Duodenal mucosa (tissue), 2 donors: ENCODE data around the gene PRAMEF5.
"Not testable (repeated sequence)": the region's sequence is repeated elsewhere in the genome, so short reads cannot be mapped to it uniquely, and the experiment has no call there.

Experiments used
- H3K27ac ChIP-seq: one replicate; pipeline ENCODE4 v1.7.0; 2013; ENCODE audit warnings: low read depth, low read length
- H3K27me3 ChIP-seq, 2 donors: one replicate each; pipeline ENCODE4 v1.7.0; 2013; ENCODE audit warnings: low read length in 2 of 2, control low read depth in 1 of 2; ENCODE audit not compliant: insufficient read depth in 2 of 2, control insufficient read depth in 1 of 2
- H3K36me3 ChIP-seq, 2 donors: one replicate each; pipeline ENCODE4 v1.7.0; 2013; ENCODE audit warnings: low read length in 2 of 2, control low read depth in 1 of 2; ENCODE audit not compliant: insufficient read depth in 2 of 2, control insufficient read depth in 1 of 2
- H3K4me1 ChIP-seq, 2 donors: one replicate each; pipeline ENCODE4 v1.7.0; 2013; ENCODE audit warnings: low read length in 2 of 2, control low read depth in 1 of 2; ENCODE audit not compliant: insufficient read depth in 2 of 2, control insufficient read depth in 1 of 2
- H3K4me3 ChIP-seq, 2 donors: one replicate each; pipeline ENCODE4 v1.7.0; 2013; ENCODE audit warnings: low read length in 2 of 2, low read depth in 1 of 2
- H3K9ac ChIP-seq, 2 donors: one replicate each; pipeline ENCODE4 v1.7.0; 2013; ENCODE audit warnings: low read length in 2 of 2, low read depth in 1 of 2
- H3K9me3 ChIP-seq, 2 donors: one replicate each; pipeline ENCODE4 v1.7.0; 2013; ENCODE audit warnings: low read length in 2 of 2, control low read depth in 1 of 2; ENCODE audit not compliant: control insufficient read depth in 1 of 2

The PRAMEF5 gene

GRCh38 chr1:13265124-13265523, 11.1 kb downstream of the PRAMEF5 start:
- not testable (repeated sequence) for H3K27me3 ChIP-seq, H3K27ac ChIP-seq, H3K36me3 ChIP-seq, H3K4me1 ChIP-seq, H3K4me3 ChIP-seq, H3K9ac ChIP-seq, H3K9me3 ChIP-seq

DNA sequence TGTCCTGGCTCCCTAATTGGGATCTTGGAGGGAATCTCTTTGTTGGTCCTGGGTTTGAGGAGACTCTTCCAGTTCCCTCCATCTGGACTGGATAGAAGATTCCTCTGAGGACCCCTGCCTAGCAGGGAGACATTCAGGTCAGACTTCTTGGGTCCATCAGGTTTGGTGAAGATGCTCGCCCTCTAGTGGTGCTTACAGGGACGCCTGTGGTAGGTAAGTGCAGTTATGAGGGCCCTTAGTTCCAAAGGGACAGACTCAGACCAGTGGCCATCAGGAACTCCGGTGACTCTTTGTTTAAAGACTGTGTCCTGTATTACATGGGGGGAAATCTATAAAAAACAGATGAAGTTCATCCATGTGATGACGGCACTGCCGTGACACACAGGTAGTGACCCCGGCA, 23.0 kb downstream of the PRAMEF5 start:
- H3K9me3 ChIP-seq, H3K27ac ChIP-seq, H3K4me3 ChIP-seq, H3K9ac ChIP-seq, H3K4me1 ChIP-seq, H3K27me3 ChIP-seq, H3K36me3 ChIP-seq: not testable (repeated sequence)

- H3K27ac ChIP-seq, H3K4me1 ChIP-seq, H3K27me3 ChIP-seq, H3K36me3 ChIP-seq, H3K9me3 ChIP-seq, H3K4me3 ChIP-seq, H3K9ac ChIP-seq: not testable (repeated sequence)
Measured at GRCh38 chr1:13279617-13280016, 25.6 kb downstream of the PRAMEF5 start.

DNA sequence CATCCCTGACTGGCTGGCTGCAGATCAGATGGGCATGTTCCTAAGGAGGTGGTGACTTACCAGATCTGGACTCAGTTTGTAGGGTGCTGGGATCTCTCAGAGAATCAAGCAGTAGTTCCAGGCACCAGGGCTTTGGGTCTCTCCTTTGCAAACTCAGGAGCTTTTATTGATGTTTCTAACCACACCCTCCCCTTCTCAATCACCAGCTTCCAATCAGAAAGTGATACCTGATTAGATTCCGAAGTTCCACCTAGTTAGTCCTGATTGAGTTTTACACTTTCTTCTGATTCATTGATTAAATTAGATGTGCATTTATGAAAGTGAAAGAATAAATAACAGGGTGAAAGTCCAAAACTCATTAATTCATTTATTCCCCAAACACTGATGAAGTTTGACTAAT, 31.0 kb downstream of the PRAMEF5 start, which contains the start of gene PRAMEF8:
Gene PRAMEF8 (minus strand): TSS at position 101 of the 400 bp plus-strand sequence. CDS start 1,046 bp downstream, outside the sequence.
- not testable (repeated sequence) for H3K4me3 ChIP-seq, H3K27ac ChIP-seq, H3K27me3 ChIP-seq, H3K36me3 ChIP-seq, H3K9me3 ChIP-seq, H3K9ac ChIP-seq, H3K4me1 ChIP-seq

- not testable (repeated sequence) for H3K9ac ChIP-seq, H3K27ac ChIP-seq, H3K4me3 ChIP-seq, H3K9me3 ChIP-seq, H3K36me3 ChIP-seq, H3K4me1 ChIP-seq, H3K27me3 ChIP-seq
Measured at GRCh38 chr1:13289030-13289429, 35.0 kb downstream of the PRAMEF5 start.

- not testable (repeated sequence) for H3K9me3 ChIP-seq, H3K27me3 ChIP-seq, H3K4me1 ChIP-seq, H3K27ac ChIP-seq, H3K36me3 ChIP-seq, H3K9ac ChIP-seq, H3K4me3 ChIP-seq
Measured at GRCh38 chr1:13297216-13297931, 43.4 kb downstream of the PRAMEF5 start.

DNA sequence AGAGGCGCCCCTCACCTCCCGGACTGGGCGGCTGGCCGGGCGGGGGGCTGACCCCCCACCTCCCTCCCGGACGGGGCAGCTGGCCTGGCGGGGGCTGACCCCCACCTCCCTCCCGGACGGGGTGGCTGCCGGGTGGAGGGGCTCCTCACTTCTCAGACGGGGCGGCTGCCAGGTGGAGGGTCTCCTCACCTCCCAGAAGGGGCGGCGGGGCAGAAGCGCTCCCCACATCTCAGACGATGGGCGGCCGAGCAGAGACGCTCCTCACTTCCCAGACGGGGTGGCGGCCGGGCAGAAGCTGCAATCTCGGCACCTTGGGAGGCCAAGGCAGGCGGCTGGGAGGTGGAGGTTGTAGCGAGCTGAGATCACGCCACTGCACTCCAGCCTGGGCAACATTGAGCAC, 44.7 kb downstream of the PRAMEF5 start:
- H3K9ac ChIP-seq, H3K4me1 ChIP-seq, H3K4me3 ChIP-seq, H3K27ac ChIP-seq, H3K36me3 ChIP-seq, H3K9me3 ChIP-seq, H3K27me3 ChIP-seq: not testable (repeated sequence)

- H3K36me3 ChIP-seq, H3K4me3 ChIP-seq, H3K4me1 ChIP-seq, H3K9ac ChIP-seq, H3K27ac ChIP-seq, H3K27me3 ChIP-seq, H3K9me3 ChIP-seq: not testable (repeated sequence)
Measured at GRCh38 chr1:13302197-13302596, 48.2 kb downstream of the PRAMEF5 start.

GRCh38 chr1:13303239-13303638, 49.2 kb downstream of the PRAMEF5 start, which contains the start of gene PRAMEF33:
TSS of gene PRAMEF33 (plus strand) at chr1:13303539. CDS start at chr1:13305955, 2,416 bp downstream.
- not testable (repeated sequence) for H3K9ac ChIP-seq, H3K4me1 ChIP-seq, H3K9me3 ChIP-seq, H3K27ac ChIP-seq, H3K36me3 ChIP-seq, H3K4me3 ChIP-seq, H3K27me3 ChIP-seq
